Lower leg skin (tissue), 4 donors: ENCODE results near the gene NAV3. TPM values are rescaled to one million over a fixed set of nuclear protein-coding genes. Genes with fewer than 3 reads are reported as not detected.
A peak's percentile ranks its signal among the peaks of the same experiment; 100 is the strongest.

ENCODE experiments used
- DNase-seq, 2 donors: peaks; one replicate each; pipeline ENCODE4 v3.0.0-alpha.2; 2019; ENCODE audit warnings: low spot score in 2 of 2
- H3K4me3 ChIP-seq: fragments of 200-600 bp; sonication (generic); 2 replicates; pipeline ENCODE4 v1.5.1; 2017; ENCODE audit warnings: mild to moderate bottlenecking, low read depth; ENCODE audit not compliant: poor library complexity, severe bottlenecking
- CTCF ChIP-seq, 3 donors: fragments of 450-650 bp; IDR thresholded peaks; one replicate each; pipeline ENCODE4 v1.5.1; 2016; ENCODE audit warnings: antibody characterized with exemption in 3 of 3, mild to moderate bottlenecking in 3 of 3, moderate library complexity in 2 of 3
- POLR2A ChIP-seq, 2 donors: fragments of 450-650 bp; IDR thresholded peaks; one replicate each; pipeline ENCODE4 v1.6.1; 2016 to 2017; ENCODE audit warnings: antibody characterized with exemption in 2 of 2, mild to moderate bottlenecking in 1 of 2, moderate library complexity in 1 of 2
- WGBS, 2 donors: methylation state at CpG; one replicate each; pipeline ENCODE4 v1.1.5; 2018; 5-methylcytosine and 5-hydroxymethylcytosine counted together
- intact Hi-C: fragments of 100-400 bp; cut with DNase I; formaldehyde crosslinking; loops from one replicate; pipeline ENCODE4 v1.15.0; 2023; ENCODE audit warnings: low total_unique reads
- total RNA-seq, 4 donors: library from RNA; depleted of rRNA; stranded (reverse); fragments of >200 nt; gene quantifications; one replicate each; pipeline ENCODE4 v1.1.0, GENCODE V29; 2016

The NAV3 gene
- total RNA-seq, 4 donors from 2014 or later: 8.0 to 22.5 (median 12.7) TPM

GRCh38 chr12:77943466-77943865 lies 112.8 kb downstream of the NAV3 start:
- TF ChIP-seq POLR2A (IDR thresholded peaks at IDR 0.05) (no peak), CTCF (IDR thresholded peaks at IDR 0.05) (no peak)
- WGBS, 2 donors: 53 to 57% methylated on average over 1 of the region's 1 CpG
- no peak overlapping the region for H3K4me3 ChIP-seq
- intact Hi-C loops: no loop called here
- DNase-seq: peak in 1 of 2 donors; percentile 25

- DNase-seq: no peak
- intact Hi-C loops: no loop called here
- 58 to 64% methylated on average over 2 of the region's 2 CpGs for WGBS, 2 donors
- TF ChIP-seq CTCF (IDR thresholded peaks at IDR 0.05) (no peak), POLR2A (IDR thresholded peaks at IDR 0.05) (no peak)
- no peak overlapping the region for H3K4me3 ChIP-seq
Measured at GRCh38 chr12:77946541-77947061, 115.9 kb downstream of the NAV3 start.

- H3K4me3 ChIP-seq: no peak overlapping the region
- DNase-seq: no peak
- intact Hi-C loops: no loop called here
- no peak for TF ChIP-seq POLR2A (IDR thresholded peaks at IDR 0.05)
- TF ChIP-seq CTCF (IDR thresholded peaks at IDR 0.05): no peak
Measured at GRCh38 chr12:77947330-77947729, 116.6 kb downstream of the NAV3 start.

GRCh38 chr12:77947746-77948145 lies 117.1 kb downstream of the NAV3 start:
- no peak for TF ChIP-seq CTCF (IDR thresholded peaks at IDR 0.05)
- TF ChIP-seq POLR2A (IDR thresholded peaks at IDR 0.05): no peak
- intact Hi-C loops: no loop called here
- H3K4me3 ChIP-seq: no peak overlapping the region
- no peak for DNase-seq
- 94 to 97% methylated on average over 1 of the region's 1 CpG for WGBS, 2 donors

GRCh38 chr12:77949943-77950342 lies 119.2 kb downstream of the NAV3 start:
- DNase-seq: no peak
- intact Hi-C loops: no loop called here
- TF ChIP-seq CTCF (IDR thresholded peaks at IDR 0.05) (no peak), POLR2A (IDR thresholded peaks at IDR 0.05) (no peak)
- no peak overlapping the region for H3K4me3 ChIP-seq

- no peak for TF ChIP-seq CTCF (IDR thresholded peaks at IDR 0.05)
- no peak for TF ChIP-seq POLR2A (IDR thresholded peaks at IDR 0.05)
- no peak for DNase-seq
- no peak overlapping the region for H3K4me3 ChIP-seq
- intact Hi-C loops: no loop called here
- 84 to 85% methylated on average over 7 of the region's 7 CpGs for WGBS, 2 donors
Measured at GRCh38 chr12:77953528-77954205, 123.0 kb downstream of the NAV3 start.
